HG03575 (cell line): Measurements from ENCODE around the gene ATAD3B.
"Not testable (repeated sequence)": the region's sequence is repeated elsewhere in the genome, so short reads cannot be mapped to it uniquely, and the experiment has no call there.

Experiments
- ATAC-seq: cut with Tn5 transposase; IDR thresholded peaks from one replicate; pipeline ENCODE4 v1.9.1; 2021; ENCODE audit not compliant: unreplicated experiment, insufficient number of reproducible peaks, low FRiP score; ENCODE audit errors: extremely low read depth

The ATAD3B gene

GRCh38 chr1:1468196-1468985 is 3.2 kb upstream of the ATAD3B start:
- ATAC-seq, result not testable (repeated sequence)

GRCh38 chr1:1470626-1471388 is 758 bp upstream of the ATAD3B start:
- ATAC-seq, result no peak

DNA sequence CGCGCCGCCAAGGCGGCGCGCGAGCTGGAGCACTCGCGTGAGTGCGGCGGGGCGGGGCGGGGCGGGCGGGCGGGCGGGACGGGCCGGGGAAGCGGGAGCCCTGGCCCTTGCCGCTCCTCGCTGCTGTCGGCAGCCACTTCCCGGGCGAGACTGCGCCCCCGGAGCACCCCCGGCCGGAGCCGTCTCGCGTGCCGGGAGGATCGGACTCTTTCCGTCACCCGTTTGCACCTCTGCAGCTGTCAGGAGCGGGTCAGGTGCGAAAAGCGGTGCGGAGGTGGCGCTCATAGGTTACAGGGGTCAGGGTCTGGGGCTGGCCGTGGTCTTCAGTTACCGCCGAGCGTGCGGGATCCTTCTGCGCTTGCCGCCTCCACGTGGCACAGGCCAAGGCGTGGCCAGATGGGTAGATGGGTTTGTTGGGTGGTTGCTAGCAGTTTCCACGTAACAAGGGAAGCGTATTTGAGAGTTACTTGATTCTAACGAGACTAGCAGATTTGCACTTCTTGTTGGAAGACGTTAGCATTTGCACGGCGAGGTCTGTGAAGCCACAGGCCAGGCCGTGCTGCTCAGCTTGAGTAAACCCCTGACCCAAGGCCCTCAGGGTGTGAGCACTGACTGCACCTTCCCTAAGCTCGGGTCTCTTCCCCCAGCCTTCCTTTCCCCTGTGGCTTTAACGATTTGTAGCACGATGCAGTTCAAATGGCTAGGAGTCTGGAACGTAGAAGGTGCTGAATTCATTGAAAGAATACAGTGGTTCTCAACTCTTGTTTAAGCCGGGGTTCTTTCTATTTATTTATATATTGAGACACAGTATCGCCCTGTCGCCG is 700 bp downstream of the ATAD3B start:
- not testable (repeated sequence) for ATAC-seq

DNA sequence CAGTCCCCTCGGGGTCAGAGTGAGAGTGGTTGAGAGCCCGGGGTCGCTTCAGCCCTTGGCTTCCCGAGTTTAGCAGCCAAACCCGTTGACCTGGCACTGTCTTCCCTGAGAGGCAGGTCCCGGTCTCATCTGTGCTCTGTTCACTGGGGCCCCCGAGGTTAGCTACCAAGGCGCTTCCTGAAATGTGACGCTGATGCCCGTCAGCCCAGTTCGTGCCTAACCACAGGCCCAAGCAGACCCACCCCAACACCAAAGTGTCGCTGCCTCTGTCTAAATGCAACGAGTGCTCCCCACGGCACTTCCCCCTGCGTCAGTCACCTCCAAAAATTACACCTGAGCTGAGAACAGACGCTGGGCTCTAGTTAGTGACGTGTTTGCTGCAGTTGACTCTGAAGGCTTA is 4.4 kb downstream of the ATAD3B start:
- not testable (repeated sequence) for ATAC-seq

GRCh38 chr1:1477206-1477605 is 5.6 kb downstream of the ATAD3B start:
- no peak for ATAC-seq

- ATAC-seq, result no peak
These were observed 8.3 kb downstream of the ATAD3B start for GRCh38 chr1:1479547-1480487.

GRCh38 chr1:1480488-1480867 is 8.9 kb downstream of the ATAD3B start:
- ATAC-seq, result not testable (repeated sequence)

- ATAC-seq, result not testable (repeated sequence)
These were observed 10.2 kb downstream of the ATAD3B start for GRCh38 chr1:1481811-1482210.

DNA sequence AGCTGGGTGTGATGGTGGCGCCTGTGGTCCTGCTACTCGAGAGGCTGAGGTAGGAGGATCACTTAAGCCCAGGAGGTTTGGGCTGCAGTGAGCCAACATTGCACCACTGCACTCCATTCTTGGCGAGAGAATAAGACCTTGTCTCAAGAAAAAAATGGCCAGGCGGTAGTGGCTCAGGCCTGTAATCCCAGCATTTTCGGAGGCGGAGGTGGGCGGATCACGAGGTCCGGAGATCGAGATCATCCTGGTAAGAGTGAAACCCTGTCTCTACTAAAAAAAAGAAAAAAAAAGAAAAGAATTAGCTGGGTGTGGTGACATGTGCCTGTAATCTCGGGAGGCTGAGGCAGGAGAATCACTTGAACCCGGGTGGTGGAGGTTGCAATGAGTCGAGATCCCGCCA is 11.3 kb downstream of the ATAD3B start:
- no peak for ATAC-seq

DNA sequence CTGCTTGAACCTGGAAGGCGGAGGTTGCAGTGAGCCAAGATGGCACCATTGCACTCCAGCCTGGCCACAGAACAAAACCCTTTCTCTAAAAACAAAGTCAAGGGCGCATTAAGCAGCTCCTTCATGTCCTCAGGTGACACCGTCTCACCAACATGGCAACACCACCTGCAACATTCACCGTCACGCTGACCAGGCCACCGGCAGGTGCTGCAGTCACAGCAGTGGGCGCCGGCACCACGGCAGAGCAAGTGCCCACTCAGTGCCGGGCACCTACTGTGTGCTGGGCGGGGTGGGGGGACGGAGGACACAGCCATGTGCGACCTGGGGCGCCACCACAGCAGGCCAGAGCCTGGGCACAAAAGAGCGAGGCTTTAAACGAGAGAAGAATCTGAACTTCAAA is 12.1 kb downstream of the ATAD3B start:
- no peak for ATAC-seq

GRCh38 chr1:1484976-1485750 is 13.6 kb downstream of the ATAD3B start:
- ATAC-seq, result not testable (repeated sequence)

GRCh38 chr1:1485755-1486317 is 14.3 kb downstream of the ATAD3B start:
- ATAC-seq, result not testable (repeated sequence)

DNA sequence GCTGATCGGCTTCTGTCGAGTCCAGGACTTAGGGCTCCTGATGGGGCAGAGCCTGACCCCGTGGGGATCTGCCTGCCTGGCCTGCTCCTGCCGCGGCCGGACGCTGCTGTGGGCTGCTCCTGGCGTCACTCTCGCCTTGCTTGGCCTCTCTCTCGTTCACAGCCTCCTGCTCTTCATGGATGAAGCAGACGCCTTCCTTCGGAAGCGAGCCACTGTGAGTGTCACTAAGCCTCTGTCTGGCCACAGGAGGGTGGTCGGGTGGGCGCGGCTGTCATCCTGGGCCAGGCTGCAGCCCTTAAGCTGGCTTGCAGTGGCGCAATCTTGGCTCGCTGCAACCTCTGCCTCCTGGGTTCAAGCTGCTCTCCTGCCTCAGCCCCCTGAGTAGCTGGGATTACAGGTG is 16.1 kb downstream of the ATAD3B start:
- no peak for ATAC-seq

GRCh38 chr1:1489231-1489630 is 17.7 kb downstream of the ATAD3B start:
- no peak for ATAC-seq

GRCh38 chr1:1489861-1490260 is 18.3 kb downstream of the ATAD3B start:
- no peak for ATAC-seq

- no peak for ATAC-seq
These were observed 19.2 kb downstream of the ATAD3B start for GRCh38 chr1:1490633-1491230.

GRCh38 chr1:1491601-1492000 is 20.0 kb downstream of the ATAD3B start:
- ATAC-seq, result no peak
